Mesenchymal stem cell (in vitro differentiated cells and primary cell): ENCODE measurements around the gene MCOLN3.

ENCODE experiments used
- DNase-seq: peaks from one replicate; pipeline ENCODE4 v3.0.0-alpha.2; 2013
- H2AFZ ChIP-seq: one replicate; pipeline ENCODE4 v1.6.1; 2013; ENCODE audit warnings: low read depth, mild to moderate bottlenecking, control low read depth, inconsistent platforms, low read length, moderate library complexity
- H2AK5ac ChIP-seq: 2 replicates; pipeline ENCODE4 v1.6.1; 2013; ENCODE audit warnings: low read length, moderate library complexity, mild to moderate bottlenecking, inconsistent platforms; ENCODE audit not compliant: severe bottlenecking
- H2BK120ac ChIP-seq: one replicate; pipeline ENCODE4 v1.6.1; 2013; ENCODE audit warnings: low read depth, mild to moderate bottlenecking, inconsistent platforms, low read length, moderate library complexity
- H2BK12ac ChIP-seq, 2 experiments: one replicate each; pipeline ENCODE4 v1.6.1; 2013; ENCODE audit warnings: inconsistent platforms in 2 of 2, low read length in 2 of 2, mild to moderate bottlenecking in 2 of 2, moderate library complexity in 2 of 2, control low read depth in 1 of 2
- H2BK15ac ChIP-seq: one replicate; pipeline ENCODE4 v1.6.1; 2013; ENCODE audit warnings: mild to moderate bottlenecking, low read depth, inconsistent platforms; ENCODE audit not compliant: poor library complexity, severe bottlenecking
- H2BK5ac ChIP-seq: 2 replicates; pipeline ENCODE4 v1.6.1; 2013; ENCODE audit warnings: low read depth, mild to moderate bottlenecking, low read length, control low read depth, inconsistent platforms; ENCODE audit not compliant: poor library complexity, severe bottlenecking
- H3K14ac ChIP-seq, 2 experiments: one replicate each; pipeline ENCODE4 v1.6.1; 2013; ENCODE audit warnings: inconsistent platforms in 2 of 2, low read length in 2 of 2, control low read depth in 1 of 2, mild to moderate bottlenecking in 1 of 2, moderate library complexity in 1 of 2
- H3K18ac ChIP-seq, 2 experiments: one replicate each; pipeline ENCODE4 v1.6.1; 2013; ENCODE audit warnings: inconsistent platforms in 2 of 2, low read length in 2 of 2, control low read depth in 1 of 2, low read depth in 1 of 2, mild to moderate bottlenecking in 1 of 2
- H3K23ac ChIP-seq, 2 experiments: one replicate each; pipeline ENCODE4 v1.6.1; 2013; ENCODE audit warnings: inconsistent platforms in 2 of 2, low read length in 2 of 2, mild to moderate bottlenecking in 2 of 2, moderate library complexity in 2 of 2, control low read depth in 1 of 2
- H3K27ac ChIP-seq: 2 replicates; pipeline ENCODE4 v1.5.1; 2013; ENCODE audit warnings: mild to moderate bottlenecking, moderate library complexity, low read length, control low read depth, inconsistent platforms; ENCODE audit not compliant: poor library complexity, severe bottlenecking
- H3K27me3 ChIP-seq, 2 experiments: 2 replicates each; pipeline versions ENCODE4 v1.6.1 to v1.7.0; 2013; ENCODE audit warnings: low read length in 2 of 2, mild to moderate bottlenecking in 2 of 2, moderate library complexity in 2 of 2, control low read depth in 1 of 2, inconsistent platforms in 1 of 2; ENCODE audit not compliant: control insufficient read depth in 1 of 2, insufficient read depth in 1 of 2
- H3K36me3 ChIP-seq, 2 experiments: 2 replicates each; pipeline versions ENCODE4 v1.6.1 to v1.7.0; 2013; ENCODE audit warnings: low read length in 2 of 2, control low read depth in 1 of 2, inconsistent platforms in 1 of 2, low read depth in 1 of 2, mild to moderate bottlenecking in 1 of 2; ENCODE audit not compliant: insufficient read depth in 2 of 2, control insufficient read depth in 1 of 2
- H3K4ac ChIP-seq, 2 experiments: one replicate each; pipeline ENCODE4 v1.6.1; 2013; ENCODE audit warnings: inconsistent platforms in 2 of 2, low read length in 2 of 2, mild to moderate bottlenecking in 2 of 2, moderate library complexity in 2 of 2, control low read depth in 1 of 2, low read depth in 1 of 2
- H3K4me1 ChIP-seq: 2 replicates; pipeline ENCODE4 v1.6.1; 2013; ENCODE audit warnings: low read depth, low read length, control low read depth; ENCODE audit not compliant: control insufficient read depth, insufficient read depth
- H3K4me2 ChIP-seq: 2 replicates; pipeline ENCODE4 v1.6.1; 2013; ENCODE audit warnings: low read length, mild to moderate bottlenecking, inconsistent platforms; ENCODE audit not compliant: poor library complexity, severe bottlenecking
- H3K4me3 ChIP-seq, 2 experiments: 2 replicates each; pipeline versions ENCODE4 v1.5.1 to v1.7.0; 2013; ENCODE audit warnings: low read length in 2 of 2, mild to moderate bottlenecking in 2 of 2, control low read depth in 1 of 2, low read depth in 1 of 2; ENCODE audit not compliant: insufficient read depth in 1 of 2
- H3K79me1 ChIP-seq: replicated peaks from 2 replicates; pipeline ENCODE4 v1.6.1; 2013; ENCODE audit warnings: mild to moderate bottlenecking, control low read depth, low read length, inconsistent platforms; ENCODE audit not compliant: poor library complexity, severe bottlenecking
- H3K9ac ChIP-seq: 2 replicates; pipeline ENCODE4 v1.7.0; 2013; ENCODE audit warnings: mild to moderate bottlenecking, low read length, moderate library complexity
- H3K9me3 ChIP-seq: 2 replicates; pipeline ENCODE4 v1.7.0; 2013; ENCODE audit warnings: mild to moderate bottlenecking, low read length; ENCODE audit not compliant: control insufficient read depth
- H4K8ac ChIP-seq: one replicate; pipeline ENCODE4 v1.6.1; 2013; ENCODE audit warnings: inconsistent platforms, mild to moderate bottlenecking, low read length, moderate library complexity
- H4K91ac ChIP-seq: one replicate; pipeline ENCODE4 v1.6.1; 2013; ENCODE audit warnings: mild to moderate bottlenecking, low read length, inconsistent platforms
- WGBS: methylation state at CpG from one replicate; pipeline ENCODE4 v1.1.7; 2013; ENCODE audit warnings: mixed read lengths; 5-methylcytosine and 5-hydroxymethylcytosine counted together

Gene MCOLN3

GRCh38 chr1:85054664-85055063, 6.4 kb upstream of the MCOLN3 start:
- no peak overlapping the region for H3K4me3 ChIP-seq
- H4K8ac ChIP-seq = no peak overlapping the region
- H3K27ac ChIP-seq = no peak overlapping the region
- H4K91ac ChIP-seq = no peak overlapping the region
- H2AK5ac ChIP-seq = no peak overlapping the region
- no peaks in the 10 kb centered on the region for H3K4me1 ChIP-seq
- no peak overlapping the region for H2BK5ac ChIP-seq
- H3K4me2 ChIP-seq = no peak overlapping the region
- H3K9me3 ChIP-seq = no peaks in the 10 kb centered on the region
- no peak overlapping the region for H2BK12ac ChIP-seq
- H3K79me1 ChIP-seq = no peaks in the 10 kb centered on the region
- H3K23ac ChIP-seq = no peak overlapping the region
- no peak overlapping the region for H3K18ac ChIP-seq
- no peak overlapping the region for H3K9ac ChIP-seq
- H2AFZ ChIP-seq = no peak overlapping the region
- H2BK120ac ChIP-seq = no peak overlapping the region
- DNase-seq = no peak
- peaks cover 2 to 7% of the 10 kb centered on the region in 2 experiments for H3K27me3 ChIP-seq
- no peak overlapping the region for H3K14ac ChIP-seq
- H2BK15ac ChIP-seq = no peak overlapping the region
- no CpG with 5 or more reads among the region's 4 CpGs for WGBS
- H3K36me3 ChIP-seq = no peaks in the 10 kb centered on the region
- H3K4ac ChIP-seq = no peak overlapping the region

- no peak overlapping the region for H2BK12ac ChIP-seq
Observed at GRCh38 chr1:85049735-85050166, 1.5 kb upstream of the MCOLN3 start.

GRCh38 chr1:85047472-85048295, 616 bp downstream of the MCOLN3 start:
- Histone ChIP-seq H3K23ac (peak overlapping the region in 1 of 2 experiments; percentile 89), H3K27ac (no peak overlapping the region), H3K4ac (no peak overlapping the region), H2BK15ac (no peak overlapping the region), H3K9me3 (no peaks in the 10 kb centered on the region), H3K4me2 (peak overlapping the region; percentile 95), H2AFZ (peak overlapping the region; percentile 64), H3K36me3 (no peaks in the 10 kb centered on the region), H3K4me1 (peaks cover 14% of the 10 kb centered on the region), H3K4me3 (peak overlapping the region; percentile 51 to 70), H2BK12ac (no peak overlapping the region), H2BK5ac (no peak overlapping the region), H3K79me1 (no peaks in the 10 kb centered on the region), H2AK5ac (no peak overlapping the region), H3K9ac (peak overlapping the region; percentile 43), H2BK120ac (no peak overlapping the region), H4K8ac (no peak overlapping the region), H3K18ac (no peak overlapping the region), H4K91ac (no peak overlapping the region), H3K27me3 (peaks cover 32 to 53% of the 10 kb centered on the region in 2 experiments), H3K14ac (peak overlapping the region in 1 of 2 experiments; percentile 22)
- DNase-seq = peak; percentile 22
- WGBS = under 1% methylated on average over 30 of the region's 55 CpGs

More at GRCh38 chr1:85049735-85050166, 1.5 kb upstream of the MCOLN3 start:
- no peak overlapping the region for H3K9ac ChIP-seq
- H2BK120ac ChIP-seq = no peak overlapping the region
- no peak overlapping the region for H3K23ac ChIP-seq
- no peak overlapping the region for H2BK5ac ChIP-seq
- H3K4me1 ChIP-seq = peaks cover 14% of the 10 kb centered on the region
- no peak overlapping the region for H3K4me3 ChIP-seq
- no peak overlapping the region for H3K14ac ChIP-seq
- no peak overlapping the region for H3K4ac ChIP-seq
- H2BK15ac ChIP-seq = no peak overlapping the region
- H2AK5ac ChIP-seq = no peak overlapping the region
- H3K9me3 ChIP-seq = no peaks in the 10 kb centered on the region
- no peak overlapping the region for H3K18ac ChIP-seq
- H3K4me2 ChIP-seq = no peak overlapping the region
- H3K27me3 ChIP-seq = peaks cover 32 to 47% of the 10 kb centered on the region in 2 experiments
- DNase-seq = no peak
- no peaks in the 10 kb centered on the region for H3K79me1 ChIP-seq
- no peaks in the 10 kb centered on the region for H3K36me3 ChIP-seq
- H4K8ac ChIP-seq = no peak overlapping the region
- H4K91ac ChIP-seq = no peak overlapping the region
- H2AFZ ChIP-seq = no peak overlapping the region
- WGBS = 4% methylated on average over 11 of the region's 11 CpGs
- no peak overlapping the region for H3K27ac ChIP-seq

DNA sequence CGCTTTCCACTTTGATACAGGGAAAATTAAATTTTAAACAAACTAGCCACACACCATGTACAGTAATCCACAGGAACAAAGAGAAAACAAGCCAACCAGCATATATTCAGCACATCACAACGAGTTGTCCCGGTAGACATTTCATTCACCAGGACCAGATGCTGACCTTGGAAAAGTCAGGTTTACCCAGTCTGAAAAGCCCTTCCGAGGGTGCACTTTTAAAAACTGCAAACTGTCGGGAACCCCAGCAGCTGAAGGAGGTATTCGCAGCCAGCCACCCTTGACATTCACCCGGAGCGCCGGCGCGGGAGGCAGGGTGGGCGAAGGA, 1.2 kb downstream of the MCOLN3 start:
- Histone ChIP-seq H3K18ac (no peak overlapping the region), H2BK5ac (no peak overlapping the region), H2AFZ (no peak overlapping the region), H2BK15ac (no peak overlapping the region), H3K27me3 (peaks cover 32 to 55% of the 10 kb centered on the region in 2 experiments), H3K4me3 (no peak overlapping the region), H4K8ac (no peak overlapping the region), H3K79me1 (no peaks in the 10 kb centered on the region), H2BK120ac (no peak overlapping the region), H3K9me3 (no peaks in the 10 kb centered on the region), H3K14ac (no peak overlapping the region), H3K23ac (peak overlapping the region in 1 of 2 experiments; percentile 89), H3K27ac (no peak overlapping the region), H3K36me3 (no peaks in the 10 kb centered on the region), H2BK12ac (no peak overlapping the region), H3K4me2 (peak overlapping the region; percentile 4), H3K9ac (no peak overlapping the region), H3K4me1 (peaks cover 14% of the 10 kb centered on the region), H4K91ac (no peak overlapping the region), H3K4ac (no peak overlapping the region), H2AK5ac (no peak overlapping the region)
- DNase-seq = no peak
- WGBS = 23% methylated on average over 12 of the region's 12 CpGs
